ENCODE measurements around the gene IL3. TPM values are rescaled to one million over a fixed set of nuclear protein-coding genes. Genes with fewer than 3 reads are reported as not detected.

The IL3 gene
- total and polyA plus RNA-seq, 9 donors = not detected

DNA sequence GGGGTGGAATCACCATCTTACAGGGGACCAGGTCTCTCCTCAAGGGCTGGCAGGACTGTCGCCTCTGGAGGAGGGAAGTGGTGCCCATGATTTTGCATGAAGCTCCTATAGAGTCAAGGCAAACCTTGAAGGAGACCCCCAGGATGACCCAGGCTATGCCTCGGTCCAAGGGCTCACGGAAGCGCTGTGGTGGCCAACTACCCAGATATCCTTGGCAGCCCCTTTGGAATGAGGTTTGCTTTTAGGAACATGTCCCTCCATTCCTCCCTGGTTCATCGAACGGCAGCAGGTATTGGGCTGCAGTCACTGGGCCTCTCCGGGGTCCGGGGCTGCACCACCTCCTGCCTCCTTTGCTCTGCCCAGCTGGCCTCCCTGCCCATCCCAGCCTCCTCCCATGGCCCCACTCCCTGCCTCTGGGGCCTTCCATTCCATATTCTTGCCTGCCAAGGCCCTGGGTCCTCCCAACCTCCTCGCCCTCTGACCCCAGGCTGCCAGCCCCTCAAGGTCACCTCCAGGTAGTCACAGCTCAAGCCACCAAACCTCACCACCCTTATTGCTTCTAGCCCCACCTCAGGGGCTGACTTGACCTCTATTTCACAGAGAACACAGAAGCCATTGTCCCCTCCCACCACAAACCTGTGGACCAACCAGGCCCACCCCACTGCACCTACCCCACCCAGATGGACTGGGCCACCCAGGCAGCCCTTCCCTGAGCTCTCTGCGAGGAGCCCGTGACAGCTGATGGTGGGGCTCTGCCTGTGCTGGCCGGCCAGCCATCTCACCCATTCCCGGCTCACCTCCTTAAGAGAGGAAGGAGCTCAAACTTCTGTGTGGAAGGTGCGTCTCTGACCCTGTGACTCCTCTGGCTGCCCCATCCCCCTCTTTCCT, 3.6 kb upstream of the IL3 start:
- no peaks in the 10 kb centered on the region for H3K36me3 ChIP-seq
- no peaks in the 10 kb centered on the region for H3K9me3 ChIP-seq
- H3K4me3 ChIP-seq = no peak overlapping the region
- H3K27me3 ChIP-seq = no peaks in the 10 kb centered on the region
- no peak for TF ChIP-seq EP300 (IDR thresholded peaks at IDR 0.05)
- TF ChIP-seq, protein P1, sequence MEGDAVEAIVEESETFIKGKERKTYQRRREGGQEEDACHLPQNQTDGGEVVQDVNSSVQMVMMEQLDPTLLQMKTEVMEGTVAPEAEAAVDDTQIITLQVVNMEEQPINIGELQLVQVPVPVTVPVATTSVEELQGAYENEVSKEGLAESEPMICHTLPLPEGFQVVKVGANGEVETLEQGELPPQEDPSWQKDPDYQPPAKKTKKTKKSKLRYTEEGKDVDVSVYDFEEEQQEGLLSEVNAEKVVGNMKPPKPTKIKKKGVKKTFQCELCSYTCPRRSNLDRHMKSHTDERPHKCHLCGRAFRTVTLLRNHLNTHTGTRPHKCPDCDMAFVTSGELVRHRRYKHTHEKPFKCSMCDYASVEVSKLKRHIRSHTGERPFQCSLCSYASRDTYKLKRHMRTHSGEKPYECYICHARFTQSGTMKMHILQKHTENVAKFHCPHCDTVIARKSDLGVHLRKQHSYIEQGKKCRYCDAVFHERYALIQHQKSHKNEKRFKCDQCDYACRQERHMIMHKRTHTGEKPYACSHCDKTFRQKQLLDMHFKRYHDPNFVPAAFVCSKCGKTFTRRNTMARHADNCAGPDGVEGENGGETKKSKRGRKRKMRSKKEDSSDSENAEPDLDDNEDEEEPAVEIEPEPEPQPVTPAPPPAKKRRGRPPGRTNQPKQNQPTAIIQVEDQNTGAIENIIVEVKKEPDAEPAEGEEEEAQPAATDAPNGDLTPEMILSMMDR (IDR thresholded peaks at IDR 0.05) = no peak
- TF ChIP-seq POLR2A (IDR thresholded peaks at IDR 0.05) = no peak
- peak in 3 of 5 donors; percentile 3 to 12 (median 4) for DNase-seq
- intact Hi-C loops (cut with DNase I) = no loop called here
- 80 to 83% (median 83%) methylated on average over 14 of the region's 14 CpGs for WGBS, 3 donors
- H3K4me1 ChIP-seq (ENCODE audit: insufficient read depth) = no peaks in the 10 kb centered on the region
- no peak overlapping the region for H3K27ac ChIP-seq

DNA sequence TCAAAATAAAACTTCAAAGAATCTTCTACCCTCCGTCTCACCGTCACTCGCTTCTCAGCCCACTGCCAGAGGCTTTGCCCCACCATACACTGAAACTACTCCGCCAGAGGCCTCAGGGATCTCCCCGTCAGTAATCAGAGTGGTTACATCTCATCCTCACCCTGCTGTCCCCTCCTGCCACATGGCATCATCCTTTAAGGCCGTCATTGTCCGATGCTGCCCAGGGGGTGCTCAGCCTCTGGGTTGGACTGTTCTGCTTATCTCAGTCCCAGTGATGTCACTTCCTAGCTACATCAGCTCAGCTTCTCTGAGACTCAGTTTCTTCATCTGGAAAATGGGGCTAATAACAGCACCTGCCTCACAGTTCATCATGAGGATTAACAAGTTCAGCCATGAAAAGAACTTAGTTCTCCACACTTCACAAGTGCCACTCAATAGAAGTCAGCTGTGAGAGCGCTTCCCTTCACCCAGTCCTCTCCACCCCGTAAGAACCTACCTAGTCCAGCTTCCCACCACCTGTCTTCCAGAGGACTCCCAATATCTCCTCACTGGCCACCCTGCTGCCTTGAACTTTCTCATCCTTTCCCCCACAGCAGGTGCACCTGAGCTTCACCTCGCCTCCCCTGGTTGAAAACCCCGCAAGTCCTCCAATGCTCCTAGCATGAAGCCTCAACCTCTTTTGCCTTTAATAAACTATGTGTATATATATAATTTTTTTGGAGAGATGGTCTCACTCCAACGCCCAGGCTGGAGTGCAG, 2.8 kb upstream of the IL3 start:
- 78 to 85% (median 82%) methylated on average over 12 of the region's 12 CpGs for WGBS, 3 donors

DNA sequence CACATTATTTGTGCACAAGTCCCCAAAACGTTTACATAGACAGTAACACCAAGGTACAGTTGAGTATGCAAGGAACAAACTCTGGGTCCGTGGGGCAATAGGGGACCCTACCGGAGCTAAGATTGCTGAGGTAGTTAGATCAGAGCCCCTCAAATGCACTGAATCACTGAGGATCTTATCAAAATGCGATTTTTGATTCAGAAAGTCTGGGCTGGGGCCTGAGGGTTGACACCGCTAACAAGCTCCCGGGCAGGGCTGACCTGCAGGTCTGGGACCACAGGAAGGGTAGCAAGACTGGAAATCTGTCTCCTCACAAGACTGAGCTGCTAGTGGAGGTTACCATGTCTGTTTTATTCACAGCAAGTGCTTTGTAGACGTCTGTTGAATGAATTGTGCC, 1.8 kb upstream of the IL3 start:
- no peak overlapping the region for H3K27ac ChIP-seq
- peak in 2 of 5 donors; percentile 4 to 7 for DNase-seq
- 78 to 80% (median 79%) methylated on average over 7 of the region's 7 CpGs for WGBS, 3 donors
- intact Hi-C loops (cut with DNase I) = no loop called here
- no peaks in the 10 kb centered on the region for H3K9me3 ChIP-seq
- no peak overlapping the region for H3K4me3 ChIP-seq
- H3K27me3 ChIP-seq = no peaks in the 10 kb centered on the region
- no peaks in the 10 kb centered on the region for H3K36me3 ChIP-seq
- no peak for TF ChIP-seq EP300 (IDR thresholded peaks at IDR 0.05)
- TF ChIP-seq, protein P1 (IDR thresholded peaks at IDR 0.05) = no peak
- no peak for TF ChIP-seq POLR2A (IDR thresholded peaks at IDR 0.05)
- H3K4me1 ChIP-seq (ENCODE audit: insufficient read depth) = no peaks in the 10 kb centered on the region

More for the DNA sequence above, 2.8 kb upstream of the IL3 start:
- intact Hi-C loops (cut with DNase I) = no loop called here
- Histone ChIP-seq H3K27ac (no peak overlapping the region), H3K36me3 (no peaks in the 10 kb centered on the region), H3K27me3 (no peaks in the 10 kb centered on the region), H3K9me3 (no peaks in the 10 kb centered on the region), H3K4me3 (no peak overlapping the region), H3K4me1 (ENCODE audit: insufficient read depth) (no peaks in the 10 kb centered on the region)
- TF ChIP-seq, protein P1 (IDR thresholded peaks at IDR 0.05) = no peak
- TF ChIP-seq POLR2A (IDR thresholded peaks at IDR 0.05) = no peak
- no peak for TF ChIP-seq EP300 (IDR thresholded peaks at IDR 0.05)
- DNase-seq = peak in 1 of 5 donors; percentile 1

DNA sequence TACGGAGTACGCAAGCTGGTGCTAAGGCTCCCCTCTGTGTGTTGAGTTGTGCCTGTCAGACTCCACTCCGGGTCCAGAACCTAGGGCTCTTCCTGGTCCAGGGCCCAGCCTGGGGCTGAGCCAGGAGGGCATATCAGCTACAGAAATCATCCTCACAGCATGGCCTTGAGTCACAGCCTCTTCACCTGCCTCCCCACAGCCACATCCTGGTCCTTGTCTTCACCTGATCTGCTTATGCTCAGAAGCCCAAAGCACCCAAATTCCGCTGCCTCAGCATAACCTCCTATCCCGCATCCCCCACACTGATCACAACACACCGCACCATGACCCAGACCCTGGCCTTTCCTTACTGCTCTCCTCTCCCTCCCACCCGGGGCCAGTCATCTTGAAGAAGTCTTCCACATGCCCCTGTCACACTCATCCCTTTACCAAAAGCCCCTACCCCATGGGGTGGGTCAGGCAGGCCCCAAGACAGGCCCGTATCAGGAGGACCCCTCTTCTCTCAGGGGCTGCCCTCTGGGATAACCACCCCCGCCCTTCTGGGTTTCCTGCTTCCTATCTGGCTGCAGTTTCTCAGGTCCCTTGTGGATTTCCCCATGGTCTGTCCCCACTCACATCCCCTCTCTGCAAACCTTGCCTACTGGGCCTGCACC, 1.3 kb upstream of the IL3 start:
- no peak overlapping the region for H3K27ac ChIP-seq
- DNase-seq = peak in 3 of 5 donors; percentile 5 to 9 (median 8)
- H3K4me1 ChIP-seq (ENCODE audit: insufficient read depth) = no peaks in the 10 kb centered on the region
- intact Hi-C loops (cut with DNase I) = no loop called here
- no peaks in the 10 kb centered on the region for H3K27me3 ChIP-seq
- 71 to 84% (median 78%) methylated on average over 9 of the region's 9 CpGs for WGBS, 3 donors
- no peak overlapping the region for H3K4me3 ChIP-seq
- no peaks in the 10 kb centered on the region for H3K36me3 ChIP-seq
- H3K9me3 ChIP-seq = no peaks in the 10 kb centered on the region
- no peak for TF ChIP-seq EP300 (IDR thresholded peaks at IDR 0.05)
- TF ChIP-seq POLR2A (IDR thresholded peaks at IDR 0.05) = no peak
- TF ChIP-seq, protein P1 (IDR thresholded peaks at IDR 0.05) = no peak
